PFSK-1 (cell line): ENCODE data around the gene ATP6V0B.

ENCODE experiments used
- FOXP2 ChIP-seq: optimal IDR thresholded peaks from 2 replicates; pipeline ENCODE3; 2011; ENCODE audit warnings: borderline replicate concordance, control low read depth, inconsistent platforms; ENCODE audit not compliant: insufficient read depth; ENCODE audit errors: extremely low read length, extremely low read depth
- POLR2AphosphoS5 ChIP-seq: IDR thresholded peaks from 2 replicates; pipeline ENCODE4 v1.6.1; 2012; ENCODE audit warnings: low read depth, mild to moderate bottlenecking, control low read depth, low read length, moderate library complexity
- SIN3A ChIP-seq: IDR thresholded peaks from 2 replicates; pipeline ENCODE4 v1.6.1; 2012; ENCODE audit warnings: mild to moderate bottlenecking, low read length, moderate library complexity, borderline replicate concordance; ENCODE audit not compliant: insufficient read depth
- TAF1 ChIP-seq: IDR thresholded peaks from 2 replicates; pipeline ENCODE4 v1.6.1; 2012; ENCODE audit warnings: low read length, control low read depth, borderline replicate concordance; ENCODE audit not compliant: insufficient read depth
- TF ChIP-seq, protein P1 (sequence below), 2 experiments: IDR thresholded peaks; 2 replicates each; pipeline versions ENCODE4 v1.6.1 to v1.8.0; 2011 to 2012; ENCODE audit warnings: low read depth in 2 of 2, low read length in 2 of 2, control low read depth in 1 of 2, inconsistent platforms in 1 of 2, mild to moderate bottlenecking in 1 of 2, moderate library complexity in 1 of 2; ENCODE audit not compliant: insufficient read depth in 1 of 2

Gene ATP6V0B

DNA sequence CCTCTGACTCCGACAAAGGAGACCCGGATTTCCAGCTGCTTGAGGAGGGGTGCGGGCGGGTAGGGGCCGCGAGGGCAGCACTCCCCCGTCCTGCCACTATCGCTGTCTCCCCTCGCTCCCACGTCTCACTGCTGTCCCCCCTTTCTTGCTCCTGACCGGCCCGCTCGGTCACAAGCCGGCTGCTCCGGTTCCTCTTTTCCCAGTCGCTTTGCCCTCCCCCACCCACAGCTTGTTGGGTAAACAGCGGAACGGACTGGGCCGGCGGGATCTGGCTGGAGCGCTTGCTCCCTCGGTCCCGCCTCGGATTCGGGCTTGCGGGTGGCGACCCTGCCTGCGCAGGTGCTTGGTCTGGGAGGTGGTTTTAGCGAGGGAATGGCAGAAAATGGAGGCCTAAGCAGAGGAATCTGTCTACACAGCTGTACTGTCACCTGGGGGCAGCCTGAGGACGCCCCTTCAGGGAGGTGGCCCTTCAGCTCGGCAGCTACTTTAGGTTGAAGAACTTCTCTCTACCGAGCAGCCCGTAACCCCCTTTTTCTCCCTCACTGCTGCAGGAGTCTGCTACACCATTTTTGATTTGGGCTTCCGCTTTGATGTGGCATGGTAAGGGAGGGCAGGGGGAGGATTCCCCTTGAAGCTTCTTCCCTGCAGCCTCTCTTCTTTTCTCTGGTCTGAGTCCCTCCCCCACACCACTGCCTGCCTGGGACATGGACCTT is 645 bp downstream of the ATP6V0B start:
- TF ChIP-seq SIN3A (no peak), POLR2AphosphoS5 (no peak), FOXP2 (no peak), TAF1 (no peak)
- TF ChIP-seq, protein P1, sequence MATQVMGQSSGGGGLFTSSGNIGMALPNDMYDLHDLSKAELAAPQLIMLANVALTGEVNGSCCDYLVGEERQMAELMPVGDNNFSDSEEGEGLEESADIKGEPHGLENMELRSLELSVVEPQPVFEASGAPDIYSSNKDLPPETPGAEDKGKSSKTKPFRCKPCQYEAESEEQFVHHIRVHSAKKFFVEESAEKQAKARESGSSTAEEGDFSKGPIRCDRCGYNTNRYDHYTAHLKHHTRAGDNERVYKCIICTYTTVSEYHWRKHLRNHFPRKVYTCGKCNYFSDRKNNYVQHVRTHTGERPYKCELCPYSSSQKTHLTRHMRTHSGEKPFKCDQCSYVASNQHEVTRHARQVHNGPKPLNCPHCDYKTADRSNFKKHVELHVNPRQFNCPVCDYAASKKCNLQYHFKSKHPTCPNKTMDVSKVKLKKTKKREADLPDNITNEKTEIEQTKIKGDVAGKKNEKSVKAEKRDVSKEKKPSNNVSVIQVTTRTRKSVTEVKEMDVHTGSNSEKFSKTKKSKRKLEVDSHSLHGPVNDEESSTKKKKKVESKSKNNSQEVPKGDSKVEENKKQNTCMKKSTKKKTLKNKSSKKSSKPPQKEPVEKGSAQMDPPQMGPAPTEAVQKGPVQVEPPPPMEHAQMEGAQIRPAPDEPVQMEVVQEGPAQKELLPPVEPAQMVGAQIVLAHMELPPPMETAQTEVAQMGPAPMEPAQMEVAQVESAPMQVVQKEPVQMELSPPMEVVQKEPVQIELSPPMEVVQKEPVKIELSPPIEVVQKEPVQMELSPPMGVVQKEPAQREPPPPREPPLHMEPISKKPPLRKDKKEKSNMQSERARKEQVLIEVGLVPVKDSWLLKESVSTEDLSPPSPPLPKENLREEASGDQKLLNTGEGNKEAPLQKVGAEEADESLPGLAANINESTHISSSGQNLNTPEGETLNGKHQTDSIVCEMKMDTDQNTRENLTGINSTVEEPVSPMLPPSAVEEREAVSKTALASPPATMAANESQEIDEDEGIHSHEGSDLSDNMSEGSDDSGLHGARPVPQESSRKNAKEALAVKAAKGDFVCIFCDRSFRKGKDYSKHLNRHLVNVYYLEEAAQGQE (IDR thresholded peaks at IDR 0.05; ENCODE audit: insufficient read depth in 1 of 2, low read depth in 2 of 2, low read length in 2 of 2): no peak

DNA sequence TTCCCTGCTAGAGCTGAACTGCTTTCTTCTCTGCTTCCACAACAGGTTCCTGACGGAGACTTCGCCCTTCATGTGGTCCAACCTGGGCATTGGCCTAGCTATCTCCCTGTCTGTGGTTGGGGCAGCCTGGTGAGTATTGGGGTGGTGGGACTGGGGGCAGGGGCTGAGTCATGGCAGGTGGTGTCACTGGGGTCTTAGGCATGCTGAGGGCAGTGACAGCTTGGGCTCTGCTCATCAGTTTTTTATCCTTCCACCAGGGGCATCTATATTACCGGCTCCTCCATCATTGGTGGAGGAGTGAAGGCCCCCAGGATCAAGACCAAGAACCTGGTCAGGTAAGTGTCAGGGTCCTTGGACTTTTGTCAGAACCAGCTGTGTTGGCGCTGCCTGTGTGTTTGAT is 1.3 kb downstream of the ATP6V0B start:
- TF ChIP-seq, protein P1 (IDR thresholded peaks at IDR 0.05; ENCODE audit: insufficient read depth in 1 of 2, low read depth in 2 of 2, low read length in 2 of 2): no peak
- TF ChIP-seq TAF1 (no peak), FOXP2 (no peak), SIN3A (no peak), POLR2AphosphoS5 (no peak)

DNA sequence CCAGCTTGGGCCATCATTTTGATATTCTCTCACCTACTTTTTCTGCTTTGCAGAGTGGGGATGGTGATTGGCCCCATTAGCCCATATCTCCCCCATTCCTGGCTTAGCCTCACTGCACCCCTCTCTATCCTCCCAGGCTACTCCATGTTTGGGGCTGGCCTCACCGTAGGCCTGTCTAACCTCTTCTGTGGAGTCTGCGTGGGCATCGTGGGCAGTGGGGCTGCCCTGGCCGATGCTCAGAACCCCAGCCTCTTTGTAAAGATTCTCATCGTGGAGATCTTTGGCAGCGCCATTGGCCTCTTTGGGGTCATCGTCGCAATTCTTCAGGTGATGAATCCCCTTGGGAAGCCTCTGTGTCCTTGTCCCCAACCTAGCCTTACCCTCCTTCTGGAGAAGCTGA is 2.1 kb downstream of the ATP6V0B start:
- TF ChIP-seq FOXP2 (no peak), SIN3A (no peak), TAF1 (no peak), POLR2AphosphoS5 (no peak)
- TF ChIP-seq, protein P1 (IDR thresholded peaks at IDR 0.05; ENCODE audit: insufficient read depth in 1 of 2, low read depth in 2 of 2, low read length in 2 of 2): no peak

DNA sequence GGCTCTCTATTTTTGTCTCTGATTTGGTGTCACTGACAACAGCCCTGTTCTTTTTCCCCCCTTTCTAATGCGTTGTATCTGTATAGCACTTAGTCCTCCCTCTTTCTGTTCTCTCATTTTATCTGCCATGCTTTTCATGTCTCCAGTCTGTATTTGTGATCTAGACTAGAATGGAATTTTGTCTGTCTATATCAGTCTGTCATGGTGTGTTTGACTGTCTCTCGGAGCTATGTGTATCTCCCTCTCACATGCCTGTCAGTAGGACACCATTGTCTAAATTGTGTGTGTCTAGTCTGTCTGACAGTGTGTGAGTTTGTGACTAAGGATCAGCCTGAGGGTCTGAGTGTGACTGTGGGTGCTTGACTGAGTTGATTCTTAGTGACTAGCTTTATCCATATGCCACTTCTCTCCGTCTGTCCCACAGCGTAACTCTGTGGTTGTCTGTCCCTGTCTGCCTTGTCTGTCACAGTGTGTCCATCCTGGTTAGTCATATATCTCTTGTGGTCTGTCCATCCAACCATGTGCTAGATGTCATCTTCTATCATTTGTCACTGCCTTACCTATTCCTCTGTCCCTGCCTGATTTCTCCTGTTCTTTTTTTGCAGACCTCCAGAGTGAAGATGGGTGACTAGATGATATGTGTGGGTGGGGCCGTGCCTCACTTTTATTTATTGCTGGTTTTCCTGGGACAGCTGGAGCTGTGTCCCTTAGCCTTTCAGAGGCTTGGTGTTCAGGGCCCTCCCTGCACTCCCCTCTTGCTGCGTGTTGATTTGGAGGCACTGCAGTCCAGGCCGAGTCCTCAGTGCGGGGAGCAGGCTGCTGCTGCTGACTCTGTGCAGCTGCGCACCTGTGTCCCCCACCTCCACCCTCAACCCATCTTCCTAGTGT is 2.9 kb downstream of the ATP6V0B start:
- TF ChIP-seq SIN3A (peak; percentile 31; the same call in 1 of the 2 replicates), TAF1 (no peak)

DNA sequence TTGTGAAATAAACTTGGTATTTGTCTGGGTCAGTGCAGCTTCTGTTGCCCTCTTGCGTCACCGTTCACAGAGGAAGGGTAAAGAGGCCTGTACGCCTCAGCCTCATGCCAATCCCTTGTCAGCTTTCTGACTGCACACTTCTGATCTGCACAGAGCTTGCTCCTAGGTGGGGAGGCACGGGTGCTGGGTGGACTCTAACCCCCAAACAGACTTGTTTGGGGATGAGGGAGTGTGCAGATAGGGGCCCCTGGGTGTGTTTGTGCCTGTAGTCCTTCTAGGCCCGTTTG is 3.4 kb downstream of the ATP6V0B start:
- TF ChIP-seq, protein P1 (IDR thresholded peaks at IDR 0.05; ENCODE audit: insufficient read depth in 1 of 2, low read depth in 2 of 2, low read length in 2 of 2): no peak
- TF ChIP-seq FOXP2: no peak
- no peak for TF ChIP-seq POLR2AphosphoS5
- no peak for TF ChIP-seq TAF1
